NB4 (cell line): Measurements from ENCODE around the gene PSD.

Experiments
- POLR2A ChIP-seq: IDR thresholded peaks from 2 replicates; pipeline ENCODE4 v1.6.1; 2011; ENCODE audit warnings: mild to moderate bottlenecking; ENCODE audit not compliant: insufficient read length; ENCODE audit errors: extremely low read depth
- TF ChIP-seq, protein P1 (sequence below): IDR thresholded peaks from one replicate; pipeline ENCODE4 v1.5.1; 2012; ENCODE audit warnings: low read depth, low read length

DNA sequence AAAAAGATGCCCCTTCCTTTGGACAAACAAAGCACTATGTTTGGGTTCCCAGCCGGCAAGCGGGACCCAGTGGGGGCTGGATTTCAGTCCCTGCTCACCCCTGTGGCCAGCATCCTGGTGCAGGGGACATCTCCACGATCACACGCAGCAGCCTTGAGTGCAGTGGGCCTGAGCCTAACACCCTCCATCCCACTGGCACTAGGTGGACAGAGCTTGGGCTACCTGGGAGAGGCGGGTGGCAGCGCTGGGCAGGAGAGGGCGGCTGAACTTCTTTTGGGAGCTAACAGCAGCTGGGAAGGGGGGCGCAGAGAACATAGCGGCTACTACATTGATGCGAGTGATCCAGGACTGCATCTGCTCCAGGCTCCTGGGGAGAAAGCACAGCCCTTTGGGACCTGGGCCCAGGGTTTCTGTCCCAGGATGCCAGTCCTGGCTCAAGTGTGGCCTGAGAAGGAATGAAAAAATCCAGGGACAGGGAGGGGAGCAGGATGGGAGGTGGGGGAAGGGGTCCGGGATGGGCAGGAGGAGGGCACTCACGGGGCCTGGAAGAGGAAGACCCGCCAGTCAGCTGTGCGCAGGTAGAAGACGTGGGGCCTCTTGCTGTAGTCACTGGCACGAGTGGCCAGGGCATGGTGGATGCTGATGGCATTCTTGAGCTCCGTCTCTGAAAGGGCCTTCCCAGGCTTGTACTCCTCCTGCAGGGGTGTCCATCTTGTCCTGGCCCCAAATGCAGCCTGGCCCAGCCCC, 14.1 kb downstream of the PSD start:
- TF ChIP-seq POLR2A = no peak
- TF ChIP-seq, protein P1, sequence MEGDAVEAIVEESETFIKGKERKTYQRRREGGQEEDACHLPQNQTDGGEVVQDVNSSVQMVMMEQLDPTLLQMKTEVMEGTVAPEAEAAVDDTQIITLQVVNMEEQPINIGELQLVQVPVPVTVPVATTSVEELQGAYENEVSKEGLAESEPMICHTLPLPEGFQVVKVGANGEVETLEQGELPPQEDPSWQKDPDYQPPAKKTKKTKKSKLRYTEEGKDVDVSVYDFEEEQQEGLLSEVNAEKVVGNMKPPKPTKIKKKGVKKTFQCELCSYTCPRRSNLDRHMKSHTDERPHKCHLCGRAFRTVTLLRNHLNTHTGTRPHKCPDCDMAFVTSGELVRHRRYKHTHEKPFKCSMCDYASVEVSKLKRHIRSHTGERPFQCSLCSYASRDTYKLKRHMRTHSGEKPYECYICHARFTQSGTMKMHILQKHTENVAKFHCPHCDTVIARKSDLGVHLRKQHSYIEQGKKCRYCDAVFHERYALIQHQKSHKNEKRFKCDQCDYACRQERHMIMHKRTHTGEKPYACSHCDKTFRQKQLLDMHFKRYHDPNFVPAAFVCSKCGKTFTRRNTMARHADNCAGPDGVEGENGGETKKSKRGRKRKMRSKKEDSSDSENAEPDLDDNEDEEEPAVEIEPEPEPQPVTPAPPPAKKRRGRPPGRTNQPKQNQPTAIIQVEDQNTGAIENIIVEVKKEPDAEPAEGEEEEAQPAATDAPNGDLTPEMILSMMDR = no peak
